Pancreas (tissue), 10 donors: Measurements from ENCODE around the gene RBBP8. TPM values are rescaled to one million over a fixed set of nuclear protein-coding genes. Genes with fewer than 3 reads are reported as not detected.
A peak's percentile ranks its signal among the peaks of the same experiment; 100 is the strongest.
"Not testable (repeated sequence)": the region's sequence is repeated elsewhere in the genome, so short reads cannot be mapped to it uniquely, and the experiment has no call there.

ENCODE experiments used
- ATAC-seq, 4 donors: fragments of 200-7000 bp; cut with Tn5 transposase; one replicate each; pipeline versions ENCODE4 v1.8.0 to v1.9.1; 2020; ENCODE audit warnings: mild to moderate bottlenecking in 4 of 4, moderate library complexity in 4 of 4
- DNase-seq, 6 donors: peaks; one replicate each; pipeline ENCODE4 v3.0.0-alpha.2; 2020
- FAIRE-seq: peaks from 2 replicates; lab custom pipeline; 2012; peaks lifted over from hg19 to GRCh38; lab: Jason Lieb, UNC
- H3K27ac ChIP-seq, 4 donors: fragments of 200-600 bp; sonication (generic); 1 replicate in 3 of 4; 2 replicates in 1 of 4; pipeline versions ENCODE4 v1.5.0 to v1.8.0; 2020
- H3K27me3 ChIP-seq, 4 donors: fragments of 200-600 bp; one replicate each; pipeline ENCODE4 v1.8.0; 2021
- H3K36me3 ChIP-seq, 3 donors: fragments of 200-600 bp; sonication (generic) in 1 of 3; one replicate each; pipeline versions ENCODE4 v1.5.0 to v1.8.0; 2020 to 2021
- H3K4me1 ChIP-seq, 3 donors: fragments of 200-600 bp; one replicate each; pipeline ENCODE4 v1.8.0; 2021
- H3K4me3 ChIP-seq, 4 donors: fragments of 200-600 bp; sonication (generic) in 2 of 4; one replicate each; pipeline versions ENCODE4 v1.5.0 to v1.8.0; 2020 to 2021
- H3K9me3 ChIP-seq, 4 donors: fragments of 200-600 bp; one replicate each; pipeline ENCODE4 v1.8.0; 2021
- WGBS, 2 donors: extraction: QIAGEN DNeasy Blood & Tissue Kit; methylation state at CpG; one replicate each; pipeline ENCODE4 v1.1.7; 2013; 5-methylcytosine and 5-hydroxymethylcytosine counted together
- intact Hi-C, 3 donors: fragments of 100-400 bp; cut with DNase I; formaldehyde crosslinking; loops; one replicate each; pipeline versions ENCODE4 v1.11.1 to v1.14.2; 2022
- polyA plus RNA-seq, 2 donors: library from polyadenylated mRNA; stranded (reverse); fragments of 200-250 nt; gene quantifications; one replicate each; pipeline ENCODE4 v1.2.3, GENCODE V29; 2013
- total RNA-seq, 6 donors: library from RNA; stranded (reverse); fragmentation: NEBNext Ultra II Directional in 4 of 6; extraction: Animal tissue kit (Norgen Biotek cat#: 25700) in 4 of 6; gene quantifications; one replicate each; pipeline versions ENCODE4 v1.2.1 to v1.2.4, GENCODE V29; 2021 to 2023
- TF ChIP-seq, protein P1 (sequence below), 4 donors: fragments of 200-600 bp; sonication (generic) in 3 of 4; IDR thresholded peaks; one replicate each; pipeline versions ENCODE4 v1.5.0 to v1.8.0; 2021; ENCODE audit warnings: antibody characterized with exemption in 4 of 4
- donor health status: healthy with polysubstance abuse.
- donor health status: DM: no; HTN: no; CAD: no; lungs with moderate emphysema.
- donor health status: DM: no; HTN: no; CAD: no.
- donor health status: control.
- donor health status: control.
- donor health status: Bipolar disorder and iron deficiency.
- donor health status: DM: yes; HTN: yes; CAD: no.
- donor health status: DM: no; HTN: no; CAD: no.
- donor health status: DM: no; HTN: no; CAD: no.
- donor health status: DM: yes; HTN: yes; CAD: no.

The RBBP8 gene
- total RNA-seq (10 to 100 TPM; 10.9 to 26.2 (median 17.0) TPM), polyA plus RNA-seq (10 to 100 TPM; 25.3 to 32.7 TPM)

DNA sequence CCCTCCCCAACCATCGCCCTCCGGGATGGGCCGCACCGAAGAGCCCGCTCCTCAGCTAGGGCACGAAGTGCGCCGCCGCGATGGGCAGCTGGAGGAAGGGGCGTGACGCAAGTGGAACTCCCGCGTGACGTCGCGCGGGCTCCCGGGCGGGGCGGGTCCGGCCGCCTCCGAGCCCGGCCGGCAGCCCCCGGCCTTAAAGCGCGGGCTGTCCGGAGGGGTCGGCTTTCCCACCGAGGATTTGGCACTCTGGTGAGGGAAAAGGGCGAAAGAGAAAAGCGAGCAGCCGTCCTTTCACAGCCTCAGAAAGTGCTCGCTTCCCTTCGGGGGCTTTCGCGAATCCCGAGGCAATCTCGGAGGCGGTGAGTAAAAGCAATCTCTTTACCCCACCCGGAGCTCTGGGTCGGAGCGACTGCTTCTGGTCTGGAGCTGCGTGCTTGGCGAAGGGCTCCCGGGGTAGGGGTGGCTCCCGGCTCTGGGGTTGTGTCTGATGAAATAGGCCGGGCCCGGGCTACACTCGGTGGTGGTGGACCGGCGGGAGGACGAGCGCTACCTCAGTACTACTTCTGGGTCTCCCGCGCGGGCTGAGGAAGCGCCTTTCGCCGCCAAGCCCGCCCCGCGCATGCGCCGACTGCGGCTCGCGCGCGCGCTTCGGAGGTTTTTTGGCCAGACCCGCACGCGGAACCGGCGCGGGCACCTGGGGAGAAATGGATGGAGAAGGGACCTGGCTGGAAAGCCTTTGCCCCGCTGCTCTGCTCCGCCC, at the start of gene RBBP8:
TSS of gene RBBP8 (plus strand) at position 123 of the 760 bp plus-strand sequence. CDS start 3,524 bp downstream, outside the sequence.
- FAIRE-seq (no peak), ATAC-seq (peak; percentile 92 to 96 (median 92)), DNase-seq (peak; percentile 75 to 94 (median 84))
- H3K27me3 ChIP-seq, result no peaks in the 10 kb centered on the region
- peak within 1 kb of the TSS; percentile 52 to 92 (median 68) for H3K4me3 ChIP-seq
- intact Hi-C loops, result no loop called here
- H3K27ac ChIP-seq, result peak within 1 kb of the TSS; percentile 86 to 96 (median 90)
- 0% methylated on average over 64 to 82 of the region's 82 CpGs for WGBS, 2 donors
- H3K36me3 ChIP-seq, result no peaks in the 10 kb centered on the region
- TF ChIP-seq, protein P1, sequence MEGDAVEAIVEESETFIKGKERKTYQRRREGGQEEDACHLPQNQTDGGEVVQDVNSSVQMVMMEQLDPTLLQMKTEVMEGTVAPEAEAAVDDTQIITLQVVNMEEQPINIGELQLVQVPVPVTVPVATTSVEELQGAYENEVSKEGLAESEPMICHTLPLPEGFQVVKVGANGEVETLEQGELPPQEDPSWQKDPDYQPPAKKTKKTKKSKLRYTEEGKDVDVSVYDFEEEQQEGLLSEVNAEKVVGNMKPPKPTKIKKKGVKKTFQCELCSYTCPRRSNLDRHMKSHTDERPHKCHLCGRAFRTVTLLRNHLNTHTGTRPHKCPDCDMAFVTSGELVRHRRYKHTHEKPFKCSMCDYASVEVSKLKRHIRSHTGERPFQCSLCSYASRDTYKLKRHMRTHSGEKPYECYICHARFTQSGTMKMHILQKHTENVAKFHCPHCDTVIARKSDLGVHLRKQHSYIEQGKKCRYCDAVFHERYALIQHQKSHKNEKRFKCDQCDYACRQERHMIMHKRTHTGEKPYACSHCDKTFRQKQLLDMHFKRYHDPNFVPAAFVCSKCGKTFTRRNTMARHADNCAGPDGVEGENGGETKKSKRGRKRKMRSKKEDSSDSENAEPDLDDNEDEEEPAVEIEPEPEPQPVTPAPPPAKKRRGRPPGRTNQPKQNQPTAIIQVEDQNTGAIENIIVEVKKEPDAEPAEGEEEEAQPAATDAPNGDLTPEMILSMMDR (IDR thresholded peaks at IDR 0.05), result no peak
- peaks cover 0 to 11% (median 8%) of the 10 kb centered on the region in 3 donors for H3K4me1 ChIP-seq
- no peaks in the 10 kb centered on the region for H3K9me3 ChIP-seq

DNA sequence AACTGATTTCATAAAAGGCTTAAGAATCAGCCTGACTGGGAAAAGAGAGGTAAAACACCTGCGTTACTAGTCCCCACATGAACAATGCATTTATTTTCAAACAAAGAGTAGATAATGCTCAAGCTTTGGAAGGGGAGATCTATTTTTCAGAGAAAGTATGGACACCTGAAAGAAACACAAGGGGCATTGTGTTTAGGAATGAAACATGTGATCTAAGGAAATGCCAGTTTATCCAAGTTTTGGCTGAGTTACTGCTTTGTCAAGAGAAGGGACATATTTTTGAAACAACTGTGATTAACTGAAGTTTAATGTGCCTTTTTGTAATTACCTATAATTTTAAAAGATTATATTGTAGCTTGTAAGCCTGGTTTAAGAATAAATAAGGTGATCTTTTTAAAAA, 49.3 kb upstream of the RBBP8 start:
- Histone ChIP-seq H3K9me3 (no peaks in the 10 kb centered on the region), H3K4me3 (no peak overlapping the region), H3K4me1 (peaks cover 0 to 12% (median 4%) of the 10 kb centered on the region in 3 donors), H3K27ac (peak overlapping the region in 2 of 4 donors; percentile 6 to 13), H3K27me3 (no peaks in the 10 kb centered on the region), H3K36me3 (no peaks in the 10 kb centered on the region)
- 26 to 32% methylated on average over 1 of the region's 1 CpG for WGBS, 2 donors
- no peak for FAIRE-seq
- TF ChIP-seq, protein P1 (IDR thresholded peaks at IDR 0.05), result no peak
- intact Hi-C loops, result no loop called here
- DNase-seq, result no peak
- peak in 2 of 4 donors; percentile 61 to 65 for ATAC-seq

DNA sequence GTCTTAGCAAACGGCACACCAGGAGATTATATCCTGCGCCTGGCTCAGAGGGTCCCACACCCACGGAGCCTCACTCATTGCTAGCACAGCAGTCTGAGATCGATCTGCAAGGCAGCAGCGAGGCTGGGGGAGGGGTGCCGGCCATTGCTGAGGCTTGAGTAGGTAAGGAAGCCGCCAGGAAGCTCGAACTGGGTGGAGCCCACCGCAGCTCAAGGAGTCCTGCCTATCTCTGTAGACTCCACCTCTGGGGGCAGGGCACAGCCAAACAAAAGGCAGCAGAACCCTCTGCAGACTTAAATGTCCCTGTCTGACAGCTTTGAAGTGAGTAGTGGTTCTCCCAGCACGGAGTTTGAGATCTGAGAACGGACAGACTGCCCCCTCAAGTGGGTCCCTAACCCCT, 47.4 kb upstream of the RBBP8 start:
- H3K9me3 ChIP-seq, H3K27me3 ChIP-seq, H3K4me1 ChIP-seq, intact Hi-C loops, H3K36me3 ChIP-seq, H3K27ac ChIP-seq, ATAC-seq, H3K4me3 ChIP-seq, FAIRE-seq: not testable (repeated sequence)
- 89 to 93% methylated on average over 11 of the region's 11 CpGs for WGBS, 2 donors
- DNase-seq, result peak in 1 of 6 donors; percentile 20

DNA sequence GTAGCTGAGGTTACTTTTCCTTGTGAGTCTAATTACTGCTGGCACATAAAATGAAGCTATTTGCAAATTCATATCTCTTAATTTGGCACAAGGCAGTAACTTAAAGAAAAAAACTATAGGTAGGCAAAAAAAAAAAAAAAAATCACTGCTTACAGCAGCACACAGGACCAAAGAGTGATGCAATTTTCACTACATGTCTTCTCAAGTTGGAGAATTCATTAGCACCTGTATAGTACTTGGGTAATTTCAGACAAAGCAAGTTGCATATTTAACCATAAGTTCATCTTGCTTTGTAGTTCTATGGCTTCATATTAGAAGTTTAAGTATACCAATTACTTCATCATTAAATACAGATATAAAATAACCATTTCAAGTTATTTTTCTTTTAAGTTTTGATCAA, 33.7 kb upstream of the RBBP8 start:
- Histone ChIP-seq H3K27me3 (no peaks in the 10 kb centered on the region), H3K4me3 (no peak overlapping the region), H3K4me1 (peaks cover 6 to 18% (median 15%) of the 10 kb centered on the region in 3 donors), H3K36me3 (no peaks in the 10 kb centered on the region), H3K27ac (no peak overlapping the region), H3K9me3 (no peaks in the 10 kb centered on the region)
- no peak for ATAC-seq
- no peak for DNase-seq
- TF ChIP-seq, protein P1 (IDR thresholded peaks at IDR 0.05), result no peak
- no peak for FAIRE-seq
- intact Hi-C loops, result no loop called here

DNA sequence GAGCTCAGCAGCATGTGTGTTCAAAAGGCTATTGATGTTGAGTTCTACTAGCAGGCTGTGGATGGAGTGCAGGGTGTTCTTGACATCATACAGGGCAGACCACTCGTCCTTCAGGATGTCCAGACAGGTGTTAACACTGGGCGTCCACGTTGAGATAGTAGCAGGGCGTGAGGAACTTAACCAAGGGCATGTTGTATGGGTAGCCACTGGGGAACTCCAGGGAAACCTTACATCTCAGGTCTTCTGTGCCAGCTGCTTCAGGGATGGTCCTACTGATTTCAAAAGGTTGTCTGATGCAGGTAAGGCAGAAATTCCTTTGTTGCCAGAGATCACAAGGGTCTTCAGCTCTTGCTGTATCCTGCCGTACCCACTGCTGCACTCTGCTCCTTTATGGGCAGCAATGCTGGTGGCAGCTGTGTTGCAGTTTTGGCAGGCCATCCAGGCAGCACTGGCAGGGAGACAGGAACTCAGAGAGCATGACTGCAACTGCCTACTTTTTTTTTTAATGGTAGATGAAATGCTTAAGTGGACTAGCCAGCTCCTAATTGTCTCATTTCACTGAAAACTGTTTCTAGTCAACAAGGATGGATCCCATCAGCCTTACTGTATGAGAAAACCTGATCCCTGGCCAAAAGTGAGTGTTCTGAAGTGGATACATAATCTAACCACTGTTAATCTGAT, 32.4 kb upstream of the RBBP8 start:
- H3K27ac ChIP-seq, result no peak overlapping the region
- no peaks in the 10 kb centered on the region for H3K9me3 ChIP-seq
- FAIRE-seq (no peak), ATAC-seq (peak; percentile 84 to 95 (median 94)), DNase-seq (peak; percentile 59 to 71 (median 64))
- TF ChIP-seq, protein P1 (IDR thresholded peaks at IDR 0.05), result no peak
- H3K36me3 ChIP-seq, result no peaks in the 10 kb centered on the region
- peaks cover 6 to 18% (median 15%) of the 10 kb centered on the region in 3 donors for H3K4me1 ChIP-seq
- no peaks in the 10 kb centered on the region for H3K27me3 ChIP-seq
- no peak overlapping the region for H3K4me3 ChIP-seq
- intact Hi-C loops, result no loop called here
- WGBS, 2 donors, result 32 to 36% methylated on average over 5 of the region's 5 CpGs
